CD4-positive, alpha-beta memory T cell (primary cell): ENCODE results near the gene MOV10L1. TPM values are rescaled to one million over a fixed set of nuclear protein-coding genes. Genes with fewer than 3 reads are reported as not detected.

Source experiments
- CTCF ChIA-PET: fragments of 350-600 bp; sonication (Branson Sonifier 250); formaldehyde crosslinking; loops from one replicate; lab custom pipeline; 2021; ENCODE audit warnings: inconsistent platforms; ENCODE audit not compliant: partially characterized antibody; lab: Charles Lee
- POLR2A ChIA-PET: fragments of 350-600 bp; sonication (Branson Sonifier 250); formaldehyde crosslinking; loops from one replicate; lab custom pipeline; 2021; ENCODE audit not compliant: partially characterized antibody; lab: Charles Lee
- DNase-seq, 5 donors: peaks; one replicate each; pipeline versions ENCODE4 v3.0.0 to v3.0.0-alpha.2; 2020 to 2022; ENCODE audit warnings: mixed read lengths in 1 of 5
- H3K27ac ChIP-seq: one replicate; pipeline ENCODE4 v1.7.0; 2013; ENCODE audit warnings: low read depth, low read length
- H3K27me3 ChIP-seq: 2 replicates; pipeline ENCODE4 v1.7.0; 2013; ENCODE audit warnings: mild to moderate bottlenecking, low read length, moderate library complexity; ENCODE audit not compliant: insufficient read depth
- H3K36me3 ChIP-seq: 2 replicates; pipeline ENCODE4 v1.7.0; 2013; ENCODE audit warnings: mild to moderate bottlenecking, low read length, moderate library complexity; ENCODE audit not compliant: insufficient read depth
- H3K4me1 ChIP-seq: 2 replicates; pipeline ENCODE4 v1.7.0; 2013; ENCODE audit warnings: mild to moderate bottlenecking, low read length, moderate library complexity; ENCODE audit not compliant: insufficient read depth
- H3K4me3 ChIP-seq, 2 donors: one replicate each; pipeline ENCODE4 v1.7.0; 2013; ENCODE audit warnings: low read length in 2 of 2, mild to moderate bottlenecking in 1 of 2
- H3K9me3 ChIP-seq, 2 donors: one replicate each; pipeline ENCODE4 v1.7.0; 2013; ENCODE audit warnings: low read length in 2 of 2, control low read depth in 1 of 2; ENCODE audit not compliant: control insufficient read depth in 1 of 2
- H3K27ac Mint-ChIP-seq, 7 donors: one replicate each; pipeline ENCODE4 v1.8.0; 2020 to 2021; ENCODE audit warnings: mixed read lengths in 7 of 7, mild to moderate bottlenecking in 6 of 7, inconsistent platforms in 3 of 7, moderate library complexity in 3 of 7
- H3K27me3 Mint-ChIP-seq, 2 donors: one replicate each; pipeline ENCODE4 v1.8.0; 2020 to 2021; ENCODE audit warnings: mixed read lengths in 2 of 2
- H3K36me3 Mint-ChIP-seq, 2 donors: one replicate each; pipeline ENCODE4 v1.8.0; 2020 to 2021; ENCODE audit warnings: mixed read lengths in 2 of 2, inconsistent platforms in 1 of 2, mild to moderate bottlenecking in 1 of 2
- H3K4me1 Mint-ChIP-seq, 4 donors: one replicate each; pipeline ENCODE4 v1.8.0; 2020 to 2021; ENCODE audit warnings: mixed read lengths in 4 of 4, mild to moderate bottlenecking in 1 of 4
- H3K4me3 Mint-ChIP-seq, 8 donors: one replicate each; pipeline ENCODE4 v1.8.0; 2020 to 2021; ENCODE audit warnings: mixed read lengths in 8 of 8, mild to moderate bottlenecking in 7 of 8, moderate library complexity in 6 of 8, inconsistent platforms in 3 of 8
- H3K9me3 Mint-ChIP-seq, 8 donors: one replicate each; pipeline ENCODE4 v1.8.0; 2020 to 2021; ENCODE audit warnings: mixed read lengths in 8 of 8, mild to moderate bottlenecking in 5 of 8, inconsistent platforms in 3 of 8, moderate library complexity in 1 of 8
- intact Hi-C: fragments of 100-400 bp; cut with micrococcal nuclease; formaldehyde crosslinking; loops from one replicate; pipeline ENCODE4 v1.15.1; 2023
- polyA plus RNA-seq, 2 donors: library from polyadenylated mRNA; unstranded; fragments of 300-500 nt; fragmentation: Illumina TruSeq; gene quantifications; one replicate each; pipeline ENCODE4 v1.2.3, GENCODE V29; 2021
- total RNA-seq, 2 experiments: library from RNA; stranded (reverse); gene quantifications; one replicate each; pipeline ENCODE4 v1.2.3, GENCODE V29; 2021

Gene MOV10L1
- total and polyA plus RNA-seq, 4 experiments from 2014 or later: not detected

DNA sequence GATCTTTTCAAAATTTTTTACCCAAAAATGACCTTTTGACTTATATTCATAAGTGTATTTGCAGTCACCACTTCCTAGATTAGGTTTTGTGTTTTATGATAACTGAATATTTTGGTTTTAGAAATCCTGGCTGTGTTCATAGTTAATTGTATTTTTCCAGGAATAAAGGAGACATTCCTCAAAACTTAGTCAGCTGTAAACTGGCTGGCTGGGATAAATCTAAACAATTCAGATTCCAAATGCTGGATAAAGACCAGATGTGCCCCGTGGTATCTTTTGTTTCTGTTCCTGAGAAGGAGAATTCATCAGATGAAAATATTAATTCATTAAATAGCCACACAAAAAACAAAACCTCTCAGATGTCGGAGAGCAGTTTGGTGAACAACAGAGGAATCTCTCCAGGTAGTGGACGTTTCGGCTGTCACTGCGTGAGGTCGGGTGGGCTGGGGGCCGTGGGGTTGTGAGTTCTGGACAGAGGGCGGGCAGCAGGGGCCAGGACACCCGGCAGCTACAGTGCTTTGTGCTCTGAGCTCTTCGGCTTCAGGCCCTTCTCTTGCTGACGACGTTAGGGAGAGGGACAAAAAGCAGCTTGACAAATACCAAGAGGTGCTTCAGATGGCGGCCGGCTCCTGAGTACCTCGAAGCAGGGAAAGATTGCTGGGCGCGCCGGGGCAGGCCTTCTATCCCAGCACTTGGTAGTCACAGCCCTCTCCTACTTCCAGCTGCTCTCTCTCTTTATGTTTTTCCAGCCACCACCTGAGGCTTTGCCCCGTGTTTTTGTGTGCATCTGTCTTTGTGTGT lies 24.6 kb downstream of the MOV10L1 start:
- Mint-ChIP-seq H3K9me3 (no peaks in the 10 kb centered on the region), H3K36me3 (no peaks in the 10 kb centered on the region), H3K27me3 (peaks cover 4 to 9% of the 10 kb centered on the region in 2 donors), H3K4me3 (no peak overlapping the region), H3K4me1 (peaks cover 0 to 5% (median 2%) of the 10 kb centered on the region in 4 donors), H3K27ac (no peak overlapping the region)
- H3K9me3 ChIP-seq: no peaks in the 10 kb centered on the region
- no peaks in the 10 kb centered on the region for H3K27me3 ChIP-seq
- no peak for DNase-seq
- intact Hi-C loops: no loop called here
- ChIA-PET POLR2A (no interaction called here), CTCF (no interaction called here)
- no peaks in the 10 kb centered on the region for H3K36me3 ChIP-seq
- peaks cover 5% of the 10 kb centered on the region for H3K4me1 ChIP-seq
- H3K27ac ChIP-seq: no peak overlapping the region
- H3K4me3 ChIP-seq: no peak overlapping the region

DNA sequence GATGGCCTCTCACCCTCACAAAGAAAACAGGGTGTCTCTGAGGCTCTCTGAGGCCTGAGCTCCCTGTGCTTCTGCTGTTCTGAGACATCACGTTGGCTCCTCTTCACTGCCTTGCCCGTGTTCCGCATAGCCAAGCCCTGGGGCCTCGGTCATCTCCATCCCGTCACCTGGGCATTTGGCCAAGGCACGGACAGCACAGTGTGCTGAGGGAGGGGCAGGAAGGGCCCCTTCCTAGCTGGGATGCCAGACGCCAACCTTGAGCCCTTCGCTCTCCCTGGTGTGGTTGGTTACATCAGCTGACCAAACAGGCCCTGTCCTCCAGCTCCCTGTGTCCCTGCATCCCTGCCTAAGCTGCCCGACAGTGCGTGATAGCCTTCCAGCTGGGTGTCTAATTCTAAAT lies 25.9 kb downstream of the MOV10L1 start:
- Histone ChIP-seq H3K27ac (no peak overlapping the region), H3K27me3 (no peaks in the 10 kb centered on the region), H3K4me1 (peaks cover 5% of the 10 kb centered on the region), H3K9me3 (no peaks in the 10 kb centered on the region), H3K36me3 (no peaks in the 10 kb centered on the region), H3K4me3 (no peak overlapping the region)
- no peak overlapping the region for H3K27ac Mint-ChIP-seq
- peaks cover 6 to 13% of the 10 kb centered on the region in 2 donors for H3K27me3 Mint-ChIP-seq
- no peaks in the 10 kb centered on the region for H3K36me3 Mint-ChIP-seq
- no peak overlapping the region for H3K4me3 Mint-ChIP-seq
- intact Hi-C loops: no loop called here
- H3K4me1 Mint-ChIP-seq: peaks cover 0 to 5% (median 2%) of the 10 kb centered on the region in 4 donors
- H3K9me3 Mint-ChIP-seq: peaks cover 0 to under 1% (median 0%) of the 10 kb centered on the region in 8 donors
- POLR2A ChIA-PET: no interaction called here
- no peak for DNase-seq
- CTCF ChIA-PET: no interaction called here

DNA sequence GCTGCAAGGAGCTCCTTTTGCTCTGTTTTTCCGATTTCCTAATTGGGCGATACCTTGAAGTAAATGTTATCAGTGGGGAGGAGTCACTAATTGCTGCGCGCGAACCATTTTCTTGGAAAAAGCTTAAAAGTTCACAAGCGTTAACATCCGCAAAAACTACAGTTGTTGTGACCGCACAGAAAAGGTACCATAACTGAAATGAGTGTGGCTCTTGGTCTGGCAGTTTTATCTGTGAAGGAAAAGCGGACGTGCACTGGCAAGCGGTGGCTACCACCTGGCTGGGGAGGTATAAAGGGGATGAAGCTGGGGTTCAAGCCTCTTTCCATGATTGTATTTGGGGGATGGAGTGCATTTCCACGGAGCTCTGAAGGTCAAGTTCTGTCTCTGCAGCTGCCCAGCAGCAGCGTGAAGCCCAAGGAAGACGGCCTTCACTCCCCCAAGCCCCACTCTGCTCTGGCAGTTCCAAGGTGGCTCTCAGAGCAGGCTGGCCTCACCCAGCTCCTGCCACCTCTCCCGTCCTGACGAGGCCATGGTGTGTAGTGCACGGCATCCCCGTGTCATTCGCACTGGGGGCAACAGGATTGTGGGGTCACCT lies 27.5 kb downstream of the MOV10L1 start:
- Mint-ChIP-seq H3K27me3 (peaks cover 6 to 17% of the 10 kb centered on the region in 2 donors), H3K4me1 (peaks cover 0 to 5% (median 2%) of the 10 kb centered on the region in 4 donors), H3K9me3 (peaks cover 0 to 7% (median 2%) of the 10 kb centered on the region in 8 donors), H3K4me3 (no peak overlapping the region), H3K36me3 (peaks cover 0 to 1% of the 10 kb centered on the region in 2 donors), H3K27ac (no peak overlapping the region)
- Histone ChIP-seq H3K27ac (no peak overlapping the region), H3K9me3 (no peaks in the 10 kb centered on the region), H3K4me1 (peaks cover 1% of the 10 kb centered on the region), H3K27me3 (no peaks in the 10 kb centered on the region), H3K36me3 (no peaks in the 10 kb centered on the region), H3K4me3 (no peak overlapping the region)
- no peak for DNase-seq
- CTCF ChIA-PET: no interaction called here
- intact Hi-C loops: no loop called here
- POLR2A ChIA-PET: no interaction called here

DNA sequence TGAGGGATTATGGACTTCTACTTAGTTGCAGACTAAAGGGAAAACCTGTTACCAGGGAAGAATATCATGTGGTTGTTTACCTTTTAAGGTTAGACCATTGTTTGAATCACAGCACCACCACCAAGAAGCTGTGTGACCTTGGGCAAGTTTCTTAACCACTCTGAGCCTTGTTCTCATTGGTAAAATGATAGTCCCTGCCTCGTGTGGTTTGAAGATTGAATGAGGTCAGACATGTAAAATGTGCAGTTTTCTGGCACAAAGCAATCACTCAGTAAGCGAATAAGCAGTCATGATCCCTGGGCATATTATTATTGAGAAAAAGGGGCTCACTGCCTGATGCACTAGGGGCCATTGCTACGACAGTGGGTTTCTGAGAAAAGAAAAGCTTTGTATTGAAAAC lies 28.3 kb downstream of the MOV10L1 start:
- Mint-ChIP-seq H3K4me1 (no peaks in the 10 kb centered on the region), H3K9me3 (peaks cover 0 to 15% (median 8%) of the 10 kb centered on the region in 8 donors), H3K27me3 (peaks cover 3 to 14% of the 10 kb centered on the region in 2 donors), H3K27ac (no peak overlapping the region), H3K4me3 (no peak overlapping the region), H3K36me3 (peaks cover 0 to 1% of the 10 kb centered on the region in 2 donors)
- Histone ChIP-seq H3K27me3 (no peaks in the 10 kb centered on the region), H3K9me3 (no peaks in the 10 kb centered on the region), H3K36me3 (no peaks in the 10 kb centered on the region), H3K27ac (no peak overlapping the region), H3K4me1 (no peaks in the 10 kb centered on the region), H3K4me3 (no peak overlapping the region)
- ChIA-PET POLR2A (no interaction called here), CTCF (no interaction called here)
- no peak for DNase-seq
- intact Hi-C loops: no loop called here

DNA sequence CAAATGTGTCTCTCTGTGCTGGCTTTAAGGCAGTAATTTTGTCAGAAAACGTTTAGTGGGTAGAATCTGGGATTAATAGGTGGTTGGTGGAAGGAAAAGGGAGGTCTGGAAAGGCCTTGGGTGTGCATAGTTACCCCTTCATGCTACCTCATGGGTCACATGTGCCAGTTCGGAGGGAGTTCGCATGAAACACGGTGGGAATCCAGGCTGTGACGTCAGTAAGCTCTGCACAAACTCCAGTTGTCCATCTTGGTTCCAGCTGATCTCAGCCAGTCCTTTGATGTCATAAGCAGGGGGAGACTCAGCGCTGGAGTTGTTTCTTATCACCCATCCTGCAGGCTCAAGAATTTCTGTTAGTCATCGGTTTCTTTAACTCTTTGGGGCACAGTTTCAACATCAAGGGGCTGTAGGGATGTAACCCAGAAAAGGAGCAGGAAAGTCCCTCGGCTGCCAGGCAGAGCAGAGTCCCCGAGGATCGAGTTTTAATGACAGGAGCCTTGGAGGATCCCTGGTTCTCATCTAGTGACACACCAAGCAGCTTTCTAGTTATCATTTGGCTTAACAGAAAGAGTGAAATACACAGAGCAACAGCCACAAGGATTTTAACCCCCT lies 28.9 kb downstream of the MOV10L1 start:
- Histone ChIP-seq H3K27ac (no peak overlapping the region), H3K36me3 (no peaks in the 10 kb centered on the region), H3K4me3 (no peak overlapping the region), H3K27me3 (no peaks in the 10 kb centered on the region), H3K4me1 (no peaks in the 10 kb centered on the region), H3K9me3 (no peaks in the 10 kb centered on the region)
- Mint-ChIP-seq H3K4me3 (no peak overlapping the region), H3K9me3 (peaks cover 2 to 20% (median 13%) of the 10 kb centered on the region in 8 donors), H3K27me3 (peaks cover 5 to 14% of the 10 kb centered on the region in 2 donors), H3K36me3 (peaks cover 2 to 5% of the 10 kb centered on the region in 2 donors), H3K27ac (no peak overlapping the region), H3K4me1 (no peaks in the 10 kb centered on the region)
- CTCF ChIA-PET: no interaction called here
- intact Hi-C loops: no loop called here
- no peak for DNase-seq
- POLR2A ChIA-PET: no interaction called here

DNA sequence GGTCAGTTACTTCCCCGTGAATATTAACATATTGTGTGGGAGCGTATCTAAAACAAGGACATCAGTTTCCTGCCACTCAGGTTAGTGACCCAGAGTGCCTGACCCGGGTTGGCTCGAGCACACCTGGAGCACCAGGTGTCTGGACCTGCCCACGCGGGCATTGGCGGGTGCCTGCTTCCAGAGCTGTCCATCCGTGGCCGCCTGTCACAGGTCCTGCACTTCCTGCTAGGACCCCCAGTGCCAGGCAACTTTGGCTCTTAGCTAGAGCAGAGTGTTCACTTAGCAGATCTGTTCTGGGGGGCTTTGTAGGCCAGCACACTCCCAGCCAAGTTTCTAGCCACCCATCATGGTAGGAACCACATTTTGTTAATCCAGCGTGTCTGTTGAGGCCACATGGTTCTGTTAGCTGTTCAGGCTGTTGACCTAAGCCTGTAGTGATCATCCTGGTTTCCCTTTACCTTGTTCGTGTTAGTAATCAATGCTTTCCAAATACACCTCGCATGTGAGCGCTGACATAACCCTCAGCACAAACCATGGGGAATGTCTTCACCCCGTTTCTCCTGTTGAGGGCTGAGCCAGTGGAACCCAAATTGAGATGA lies 29.5 kb downstream of the MOV10L1 start:
- DNase-seq: no peak
- intact Hi-C loops: no loop called here
- no peak overlapping the region for H3K4me3 Mint-ChIP-seq
- ChIA-PET CTCF (no interaction called here), POLR2A (no interaction called here)
- H3K4me1 Mint-ChIP-seq: no peaks in the 10 kb centered on the region
- H3K36me3 ChIP-seq: no peaks in the 10 kb centered on the region
- H3K4me1 ChIP-seq: no peaks in the 10 kb centered on the region
- no peaks in the 10 kb centered on the region for H3K27me3 ChIP-seq
- no peak overlapping the region for H3K27ac ChIP-seq
- peaks cover 5 to 17% of the 10 kb centered on the region in 2 donors for H3K27me3 Mint-ChIP-seq
- H3K4me3 ChIP-seq: no peak overlapping the region
- peaks cover 5 to 8% of the 10 kb centered on the region in 2 donors for H3K36me3 Mint-ChIP-seq
- H3K9me3 ChIP-seq: no peaks in the 10 kb centered on the region
- no peak overlapping the region for H3K27ac Mint-ChIP-seq
- peaks cover 3 to 27% (median 19%) of the 10 kb centered on the region in 8 donors for H3K9me3 Mint-ChIP-seq

DNA sequence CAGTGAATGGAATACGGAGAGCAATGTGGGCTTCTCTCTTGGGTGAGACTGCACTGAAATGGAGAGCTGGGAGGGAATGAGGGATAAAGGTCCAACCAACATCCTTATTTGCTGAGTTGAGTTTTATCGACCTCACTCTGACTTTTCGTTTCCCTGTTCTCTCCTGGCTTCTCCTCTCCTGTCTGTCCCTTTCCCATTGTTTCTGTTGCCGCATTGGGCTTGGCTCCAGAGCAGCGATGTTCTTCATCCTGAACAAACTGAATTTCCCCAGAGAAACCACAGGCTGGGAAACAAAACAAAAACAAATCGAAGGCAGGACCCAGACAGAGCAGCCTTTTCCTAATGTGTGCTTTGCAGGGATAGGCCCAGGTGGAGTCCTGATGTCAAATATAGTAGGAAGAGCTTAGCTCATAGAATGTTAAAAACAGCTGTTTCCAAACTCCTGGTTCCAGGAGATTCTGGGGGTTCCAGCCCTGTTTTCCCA lies 30.0 kb downstream of the MOV10L1 start:
- intact Hi-C loops: no loop called here
- ChIA-PET POLR2A (no interaction called here), CTCF (no interaction called here)
- Mint-ChIP-seq H3K9me3 (peaks cover 3 to 31% (median 22%) of the 10 kb centered on the region in 8 donors), H3K4me3 (no peak overlapping the region), H3K36me3 (peaks cover 5 to 11% of the 10 kb centered on the region in 2 donors), H3K27me3 (peaks cover 5 to 17% of the 10 kb centered on the region in 2 donors), H3K4me1 (no peaks in the 10 kb centered on the region), H3K27ac (peak overlapping the region in 1 of 7 donors; percentile 33)
- H3K36me3 ChIP-seq: no peaks in the 10 kb centered on the region
- no peak overlapping the region for H3K4me3 ChIP-seq
- H3K4me1 ChIP-seq: no peaks in the 10 kb centered on the region
- no peak overlapping the region for H3K27ac ChIP-seq
- H3K27me3 ChIP-seq: no peaks in the 10 kb centered on the region
- no peaks in the 10 kb centered on the region for H3K9me3 ChIP-seq
- no peak for DNase-seq
